NCI-H1105 treated with DMSO at 0.1 percent for 48 hours (cell line): ENCODE results near the gene GPR15LG.
"Not testable (repeated sequence)": the region's sequence is repeated elsewhere in the genome, so short reads cannot be mapped to it uniquely, and the experiment has no call there.

ENCODE experiments used
- DNase-seq: peaks from one replicate; lab custom pipeline; 2025; lab: John Stamatoyannopoulos, UW

The GPR15LG gene

GRCh38 chr10:84166620-84167288, 6.8 kb upstream of the GPR15LG start:
- DNase-seq: no peak

GRCh38 chr10:84167289-84167653, 6.3 kb upstream of the GPR15LG start:
- not testable (repeated sequence) for DNase-seq

- not testable (repeated sequence) for DNase-seq
These were observed 5.2 kb upstream of the GPR15LG start for GRCh38 chr10:84168382-84168781.

- DNase-seq: not testable (repeated sequence)
These were observed 2.4 kb upstream of the GPR15LG start for GRCh38 chr10:84171237-84171636.

GRCh38 chr10:84171700-84172466, 1.7 kb upstream of the GPR15LG start:
- not testable (repeated sequence) for DNase-seq

- DNase-seq: no peak
These were observed 889 bp upstream of the GPR15LG start for GRCh38 chr10:84172467-84173356.

- DNase-seq: no peak
These were observed 1.8 kb downstream of the GPR15LG start for GRCh38 chr10:84175436-84175835.

GRCh38 chr10:84176351-84176750, 2.8 kb downstream of the GPR15LG start:
- DNase-seq: no peak

- DNase-seq: no peak
These were observed 3.4 kb downstream of the GPR15LG start for GRCh38 chr10:84176836-84177474.

- no peak for DNase-seq
These were observed 4.0 kb downstream of the GPR15LG start for GRCh38 chr10:84177541-84178141.

- DNase-seq: no peak
These were observed 4.6 kb downstream of the GPR15LG start for GRCh38 chr10:84178160-84178609.

- DNase-seq: peak; percentile 69
These were observed 5.6 kb downstream of the GPR15LG start for GRCh38 chr10:84179059-84179710.

GRCh38 chr10:84180386-84180785, 6.8 kb downstream of the GPR15LG start:
- not testable (repeated sequence) for DNase-seq

- DNase-seq: no peak
These were observed 8.0 kb downstream of the GPR15LG start for GRCh38 chr10:84181631-84182030.

GRCh38 chr10:84184517-84184916, 10.9 kb downstream of the GPR15LG start:
- DNase-seq: no peak

- DNase-seq: no peak
These were observed 12.1 kb downstream of the GPR15LG start for GRCh38 chr10:84185526-84186175.

GRCh38 chr10:84188815-84189214, 15.2 kb downstream of the GPR15LG start:
- no peak for DNase-seq

- DNase-seq: no peak
These were observed 17.0 kb downstream of the GPR15LG start for GRCh38 chr10:84190621-84191020.

- no peak for DNase-seq
These were observed 17.5 kb downstream of the GPR15LG start for GRCh38 chr10:84191106-84191505.

- DNase-seq: no peak
These were observed 19.7 kb downstream of the GPR15LG start for GRCh38 chr10:84193327-84193726.
